GM19328 (cell line): ENCODE data around the gene VGLL4.

Source experiments
- ATAC-seq: cut with Tn5 transposase; IDR thresholded peaks from one replicate; pipeline ENCODE4 v1.9.1; 2021; ENCODE audit warnings: mild to moderate bottlenecking, moderate library complexity; ENCODE audit not compliant: unreplicated experiment

VGLL4 gene

DNA sequence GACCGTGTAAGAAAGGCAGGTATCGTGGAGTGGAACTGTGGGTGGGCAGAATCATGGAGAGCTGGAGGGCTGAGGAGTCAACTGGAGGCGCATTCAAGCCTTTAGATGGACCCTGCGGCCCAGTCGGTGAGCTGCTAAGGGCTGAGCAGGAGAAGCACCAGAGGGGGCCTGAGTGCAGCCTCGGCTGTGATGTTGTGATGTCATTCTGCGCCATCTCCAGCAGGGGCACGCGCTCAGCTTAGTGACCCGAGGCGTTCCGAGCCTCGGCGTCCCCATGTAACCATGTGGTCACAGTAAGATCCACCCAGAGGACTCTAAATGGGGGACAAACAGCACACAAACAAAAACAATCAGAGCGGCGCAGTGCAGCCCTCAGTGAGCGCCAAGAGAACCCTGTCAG is 76.8 kb downstream of the VGLL4 start:
- ATAC-seq: no peak

DNA sequence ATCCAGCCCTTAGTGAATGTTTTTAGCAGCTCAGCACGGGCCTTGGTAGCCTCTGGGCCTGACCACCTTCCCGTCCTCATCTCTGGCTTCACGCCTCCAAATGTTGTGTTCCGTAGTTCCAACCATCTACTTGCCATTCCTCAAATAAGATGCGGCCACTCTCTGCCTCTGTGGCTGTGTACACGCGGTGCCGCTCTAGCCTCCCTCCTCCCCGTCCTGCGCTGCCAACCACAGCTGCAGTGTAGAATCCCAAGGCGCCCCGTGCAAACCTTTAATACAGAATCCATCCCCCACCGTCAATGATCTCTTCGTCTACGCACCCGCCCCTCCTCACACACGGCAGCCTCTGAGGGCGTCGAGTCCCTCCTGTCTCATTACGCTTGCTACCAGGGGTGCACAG is 77.2 kb downstream of the VGLL4 start:
- ATAC-seq: no peak

DNA sequence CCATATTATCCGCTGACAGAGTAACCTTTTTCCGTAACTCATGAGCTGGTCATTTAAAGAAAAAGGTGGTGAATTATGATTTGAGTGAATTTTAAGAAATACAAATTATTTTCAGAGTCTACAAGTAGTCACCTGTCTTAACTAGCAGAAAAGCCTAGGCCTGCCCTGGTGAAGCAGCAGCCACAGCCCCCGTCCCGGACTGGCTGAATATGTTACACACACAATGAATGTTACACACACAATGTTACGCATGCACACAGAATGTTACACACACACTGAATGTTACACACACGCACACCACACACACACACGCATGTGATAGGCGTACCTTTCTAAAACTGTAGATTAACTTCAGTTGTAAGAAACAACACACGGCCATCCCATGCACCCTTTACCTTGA is 77.8 kb downstream of the VGLL4 start:
- no peak for ATAC-seq

DNA sequence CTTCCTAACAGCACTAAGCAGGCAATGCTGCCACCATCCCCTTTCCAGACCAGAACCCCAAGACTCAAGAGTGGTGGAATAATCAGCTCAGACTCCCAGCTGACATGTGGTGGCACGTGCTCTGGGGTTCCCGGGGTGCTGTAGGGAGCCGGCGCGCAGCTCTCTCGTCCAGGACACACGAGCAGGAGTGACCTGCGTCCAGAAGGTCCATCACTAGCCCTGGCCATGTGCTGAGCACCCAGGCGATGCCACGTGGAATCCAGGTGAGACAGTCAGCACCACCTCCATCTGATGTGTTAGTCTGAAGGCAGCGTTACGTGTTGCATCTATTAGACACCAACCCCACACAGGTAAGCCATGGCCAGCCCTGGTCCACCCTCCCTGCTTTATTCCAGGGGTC is 78.2 kb downstream of the VGLL4 start:
- no peak for ATAC-seq

DNA sequence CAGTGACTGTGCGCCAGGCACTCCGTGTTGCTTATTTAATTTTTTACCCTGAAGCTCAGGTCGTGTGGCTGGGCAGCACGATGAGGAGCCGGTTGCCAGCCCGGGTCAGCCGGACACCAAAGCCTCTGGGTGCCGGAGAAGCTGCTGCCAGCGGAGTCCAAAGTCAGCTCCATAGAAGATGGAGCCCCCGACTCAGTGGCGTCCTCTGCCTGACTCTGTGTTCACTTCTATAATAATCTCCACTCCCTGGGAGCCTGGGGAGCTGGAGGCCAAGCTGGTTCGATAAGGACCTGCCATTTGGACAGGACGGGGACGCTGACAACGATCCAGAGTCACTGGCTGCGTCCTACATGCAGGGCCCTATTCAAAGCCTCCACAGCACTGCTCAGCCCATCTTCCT is 78.6 kb downstream of the VGLL4 start:
- ATAC-seq: no peak

DNA sequence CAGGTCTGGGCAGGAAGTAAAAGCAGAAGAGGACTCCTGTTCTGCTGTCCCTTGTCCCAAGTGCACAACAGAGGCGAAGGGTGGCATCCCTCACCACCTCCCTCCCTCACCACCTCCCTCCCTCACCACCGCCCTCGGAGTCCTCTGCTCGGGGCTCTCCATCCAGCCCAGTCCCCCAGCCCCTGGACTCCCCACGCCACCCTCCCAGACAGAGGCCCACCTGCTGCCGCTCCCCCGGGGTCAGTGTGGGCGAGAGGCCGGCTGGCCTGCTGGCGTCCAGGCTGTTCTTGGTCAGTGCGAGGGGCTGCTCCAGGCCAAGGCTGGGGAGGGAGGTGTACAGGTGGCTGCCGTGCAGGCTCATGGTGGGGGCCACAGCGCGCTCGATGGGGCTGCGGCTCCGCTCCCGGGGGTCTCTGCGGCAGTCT is 79.1 kb downstream of the VGLL4 start:
- ATAC-seq: no peak

DNA sequence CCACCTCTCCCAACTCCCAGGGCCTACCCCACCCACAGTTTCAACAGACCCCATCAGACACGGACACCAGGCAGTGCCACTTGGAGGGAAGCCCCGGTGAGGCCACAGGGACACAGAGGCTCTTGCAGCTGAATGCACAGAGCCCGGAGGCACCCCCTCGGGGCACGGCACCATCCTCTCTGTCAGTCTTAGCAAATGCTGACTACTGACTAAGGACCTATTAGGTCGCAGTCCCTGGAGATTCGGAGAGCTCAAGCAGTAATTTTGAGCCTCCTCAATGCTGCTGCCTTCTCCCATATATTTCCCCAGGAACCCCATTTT is 79.9 kb downstream of the VGLL4 start:
- ATAC-seq: no peak

DNA sequence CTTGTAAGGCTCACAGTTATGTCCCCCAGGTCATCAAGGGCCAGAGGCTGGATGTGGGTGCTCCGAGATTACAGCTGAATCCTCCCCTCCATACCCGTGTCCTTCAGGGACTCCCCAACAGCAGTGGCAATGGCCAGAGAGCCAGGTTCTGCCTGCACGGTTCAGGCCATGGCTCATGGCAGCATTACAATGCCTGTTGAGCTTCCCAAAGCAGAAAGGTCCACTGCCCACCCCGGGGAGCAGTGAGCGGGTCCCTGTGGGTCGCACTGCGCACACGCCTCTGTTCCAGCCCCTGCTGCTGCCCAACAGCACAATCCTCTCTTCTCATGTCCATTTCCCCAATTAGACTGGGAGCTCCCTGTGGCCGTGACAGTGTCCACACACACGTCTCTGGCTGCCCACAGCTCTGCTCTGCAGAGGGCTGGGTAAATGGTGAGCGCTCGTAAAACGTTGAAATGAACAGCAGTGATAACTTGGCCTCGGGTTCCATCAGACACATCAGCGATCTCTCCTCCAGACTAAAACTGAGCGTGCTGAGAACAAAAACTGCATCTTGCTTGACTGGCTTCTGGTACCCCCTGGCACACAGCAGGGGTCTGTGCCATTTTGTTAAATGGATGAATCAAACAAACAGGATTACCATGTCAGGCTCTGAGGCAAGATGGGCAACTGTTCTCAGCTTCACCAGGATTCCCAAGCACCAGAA is 80.4 kb downstream of the VGLL4 start:
- ATAC-seq: no peak

DNA sequence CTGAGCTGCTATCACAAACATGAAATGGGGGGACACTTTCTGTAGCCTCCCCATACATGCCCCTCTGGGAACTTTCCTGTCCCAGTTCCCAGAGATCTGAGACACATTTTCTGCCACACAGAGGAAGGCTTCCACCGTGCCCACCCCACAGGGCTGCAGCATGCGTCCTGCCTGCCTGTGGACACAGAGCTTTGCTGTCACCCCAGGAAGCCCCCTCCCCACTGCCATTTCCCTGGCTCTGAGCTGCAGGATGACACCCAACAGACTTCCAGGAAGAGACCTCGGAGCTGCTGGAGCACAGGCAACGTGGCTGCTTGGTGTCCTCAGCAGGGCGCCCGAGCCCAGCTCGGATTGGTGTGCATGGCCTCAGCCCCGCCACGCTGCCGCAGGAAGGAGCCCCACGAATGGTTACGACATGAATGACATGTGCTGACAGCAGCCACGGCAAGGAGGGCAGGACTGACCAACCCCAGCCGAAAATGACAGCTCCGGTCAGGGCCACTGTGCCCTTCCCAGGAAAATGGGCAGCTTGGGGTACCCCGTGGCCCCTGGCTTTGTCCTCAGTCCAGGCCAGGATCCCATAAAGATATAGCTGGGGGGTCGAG is 81.3 kb downstream of the VGLL4 start:
- no peak for ATAC-seq

DNA sequence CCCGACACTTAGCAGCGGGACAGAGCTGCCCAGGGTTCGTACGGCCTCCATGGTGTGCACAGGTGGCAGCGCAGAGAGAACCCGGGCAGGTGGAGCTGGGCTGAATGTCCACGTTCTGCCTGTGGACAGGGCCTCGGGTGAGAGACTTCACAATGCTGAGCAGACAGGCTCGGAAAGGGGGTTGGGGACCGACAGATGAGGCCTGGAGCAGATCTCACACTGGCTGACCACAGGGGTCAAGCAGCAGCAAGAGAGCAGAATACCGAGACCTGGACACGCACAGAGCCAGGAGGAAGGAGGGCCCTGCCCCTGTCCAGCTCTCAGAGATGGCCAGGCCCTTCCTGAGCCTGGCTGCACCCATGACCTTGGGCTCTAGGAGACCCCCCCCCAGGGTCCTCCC is 83.0 kb downstream of the VGLL4 start:
- ATAC-seq: no peak

DNA sequence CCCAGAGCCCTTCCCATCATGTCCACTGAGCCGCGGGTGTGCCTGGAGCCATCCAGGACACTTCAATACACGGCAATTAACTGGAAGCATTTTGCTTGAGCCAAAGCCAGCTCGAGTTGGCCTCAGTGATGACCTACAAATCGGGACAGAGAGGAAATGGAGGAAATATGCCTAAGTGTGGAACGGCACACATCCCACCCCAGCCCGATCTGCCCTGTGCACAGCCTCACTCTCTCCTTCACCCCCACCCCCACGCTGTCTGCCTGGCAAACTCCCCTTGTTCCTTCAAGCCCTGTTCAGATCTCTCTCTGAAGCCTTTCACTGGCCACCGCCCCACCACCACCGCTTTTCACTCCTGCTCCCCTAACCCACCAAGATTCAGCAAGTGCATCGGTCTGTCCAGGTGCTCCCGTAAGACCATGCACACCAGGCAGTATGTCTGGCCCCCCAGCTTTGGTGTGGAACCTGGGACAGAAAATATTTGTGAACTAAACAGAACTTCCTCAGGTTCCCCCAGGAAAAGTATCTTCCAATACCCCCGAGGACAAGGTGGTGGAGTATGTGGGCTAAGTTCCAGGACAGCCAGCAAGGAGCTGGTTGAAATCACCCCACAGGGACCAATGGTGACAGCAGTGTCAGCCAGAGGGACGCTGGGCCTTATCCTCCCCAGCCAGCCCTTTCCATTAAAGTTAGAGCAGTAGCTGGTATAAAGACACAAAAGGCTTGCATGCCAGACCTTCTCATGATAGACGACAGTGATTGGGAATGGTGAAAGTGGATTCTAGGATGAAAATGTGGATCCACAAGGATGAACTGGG is 83.7 kb downstream of the VGLL4 start:
- ATAC-seq: no peak

DNA sequence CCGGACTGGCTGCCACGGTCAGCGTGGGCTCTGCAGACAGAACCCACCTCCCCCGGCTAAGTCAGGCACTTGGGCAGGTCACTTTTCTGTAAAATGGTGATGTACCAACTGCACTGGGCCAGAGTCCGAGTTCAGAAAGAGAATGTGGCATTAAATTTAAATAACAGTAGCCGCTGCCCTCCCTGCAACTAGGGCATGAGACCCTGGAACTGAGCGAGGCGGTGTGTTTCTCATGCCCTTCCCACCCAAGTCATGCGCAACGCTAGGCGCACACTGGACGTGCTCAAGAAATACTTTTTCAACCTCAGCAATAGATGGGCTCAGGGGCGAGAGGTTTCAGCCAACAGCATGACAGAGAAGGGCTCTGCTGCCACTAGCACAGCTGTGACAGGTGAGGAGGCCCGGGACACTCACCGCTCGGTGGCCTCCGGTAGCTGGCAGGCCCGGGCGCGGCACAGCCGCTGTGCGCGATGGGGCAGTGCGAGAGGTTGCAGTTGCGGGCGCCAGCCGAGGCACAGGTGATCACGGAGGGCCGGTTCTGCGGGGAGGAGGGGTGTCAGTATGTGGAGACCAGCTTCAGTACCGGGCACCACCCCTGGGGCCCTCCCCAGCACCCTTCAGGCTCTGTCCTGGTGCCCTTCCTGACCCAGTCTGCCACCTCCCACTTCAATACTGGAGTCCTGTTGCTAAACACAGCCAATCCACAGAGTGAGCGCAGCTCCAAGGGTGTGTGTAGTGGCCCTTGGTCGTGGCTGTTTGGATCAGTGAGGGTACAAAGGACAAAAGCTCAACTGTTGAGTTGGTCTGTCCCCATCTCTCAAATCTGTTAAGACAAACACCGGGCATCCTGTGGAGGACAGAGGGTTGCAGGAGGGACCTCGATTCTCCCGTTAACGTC is 84.5 kb downstream of the VGLL4 start:
- no peak for ATAC-seq

DNA sequence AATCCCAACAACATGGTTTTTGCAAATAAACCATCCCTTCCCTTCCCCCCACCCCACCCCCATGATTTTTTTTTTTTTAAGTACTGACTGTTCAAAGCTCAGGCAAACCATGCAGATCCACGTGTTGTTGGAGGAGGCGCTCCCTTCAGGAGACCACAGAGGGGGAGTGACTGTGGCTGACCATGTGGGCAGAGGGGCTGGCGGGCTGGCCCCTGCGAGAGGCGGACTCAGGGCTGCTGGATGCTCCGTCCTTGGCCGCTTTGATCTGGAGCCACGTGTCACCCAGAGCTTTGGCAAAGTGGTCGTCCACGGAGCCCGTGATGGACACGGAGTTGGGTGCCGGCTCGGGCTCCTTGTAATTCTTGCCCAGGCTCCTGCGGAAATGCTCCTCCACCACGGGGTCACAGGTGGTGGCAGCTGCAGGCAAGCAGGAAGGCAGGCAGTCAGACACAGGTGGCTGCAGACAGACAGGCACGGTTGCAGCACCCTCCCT is 85.3 kb downstream of the VGLL4 start:
- ATAC-seq: no peak

DNA sequence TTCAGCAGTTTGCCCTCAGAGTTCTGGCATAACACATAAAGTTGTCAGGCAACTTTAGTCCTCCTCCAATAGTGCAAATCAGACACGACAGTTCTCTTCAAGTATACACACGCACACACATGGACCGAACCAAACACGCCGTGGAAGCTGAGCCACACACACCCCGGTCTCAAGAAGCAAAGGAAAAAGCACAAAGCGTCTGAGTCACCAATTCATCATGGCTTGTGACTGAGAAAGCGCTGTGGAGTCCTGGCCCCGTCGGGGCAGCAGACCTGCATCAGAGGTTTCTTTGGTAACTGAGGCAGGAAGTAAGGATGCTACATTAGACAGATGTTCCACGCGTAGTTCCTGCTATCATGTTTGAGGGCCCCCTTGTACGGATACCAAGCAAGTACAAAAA is 85.7 kb downstream of the VGLL4 start:
- no peak for ATAC-seq

DNA sequence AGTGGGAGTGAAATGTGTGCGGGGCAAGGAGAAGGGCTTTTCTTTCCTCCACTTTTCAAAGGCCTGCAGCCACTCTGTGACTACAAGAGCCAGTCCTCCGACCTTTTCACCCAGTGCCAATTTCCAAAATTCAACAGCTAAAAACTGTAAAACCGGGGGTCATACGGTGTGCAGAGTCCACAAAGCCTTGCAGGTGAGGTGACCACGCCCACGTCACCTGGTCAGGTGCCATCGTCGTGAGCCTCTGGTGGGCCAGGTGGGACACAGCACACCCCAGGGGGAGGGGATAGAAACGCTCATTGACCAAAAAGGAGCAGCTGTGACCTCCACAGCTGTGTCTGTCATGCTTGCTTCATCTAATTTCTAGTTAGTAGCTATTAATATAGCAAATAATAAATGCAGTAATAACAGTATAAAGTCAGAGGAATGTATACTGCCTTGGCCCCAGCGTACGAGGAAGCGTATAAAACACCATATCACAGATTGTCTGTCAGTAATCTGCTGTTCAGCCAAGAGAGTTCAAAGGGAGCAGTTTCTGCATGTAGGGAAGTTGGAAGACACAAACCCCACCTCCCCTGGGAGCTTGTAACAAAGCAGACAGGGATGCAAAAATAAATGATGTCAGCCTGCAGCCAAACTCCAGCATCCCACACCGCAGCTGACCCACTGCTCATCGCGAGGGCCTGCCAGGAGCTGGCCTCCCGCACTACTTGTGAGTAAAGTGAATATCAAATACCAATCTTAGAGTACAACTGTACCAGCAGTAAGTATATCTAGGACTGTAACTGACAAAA is 86.7 kb downstream of the VGLL4 start:
- ATAC-seq: no peak

DNA sequence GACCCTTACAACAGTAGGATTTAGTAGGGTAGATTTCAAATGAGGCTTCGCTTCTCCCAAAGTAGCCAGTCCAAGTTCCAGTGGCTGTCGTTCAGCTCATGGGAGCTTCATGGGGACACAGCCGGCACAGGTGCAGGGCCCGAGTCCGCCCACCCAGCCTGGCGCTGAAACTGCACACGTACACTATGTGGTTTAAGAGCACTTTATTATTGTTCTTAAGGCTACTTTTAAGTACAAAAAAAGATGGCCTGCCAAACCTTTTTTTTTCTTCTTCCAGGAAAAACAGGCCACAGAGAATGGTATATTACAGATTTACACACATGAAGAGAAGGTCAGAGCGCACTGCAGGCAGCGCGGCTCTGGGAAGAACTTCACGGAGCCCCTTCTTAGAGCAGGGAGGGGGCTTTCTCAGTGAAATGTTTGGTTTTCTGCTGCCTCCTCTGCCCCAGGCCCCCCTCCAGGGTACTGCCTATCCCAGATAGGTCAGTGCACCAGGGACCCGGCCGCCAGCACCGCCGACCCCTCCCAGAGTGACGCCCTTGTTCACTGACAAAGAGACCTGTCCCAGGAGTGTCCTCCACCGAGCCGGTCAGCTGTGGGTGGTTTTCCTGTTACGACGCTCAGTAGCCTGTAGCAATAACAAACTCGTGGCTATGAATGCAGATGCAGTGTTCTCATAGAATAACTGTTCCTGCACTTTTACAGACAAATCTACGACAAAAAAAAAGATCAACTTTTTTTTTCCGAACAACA is 87.7 kb downstream of the VGLL4 start:
- no peak for ATAC-seq

DNA sequence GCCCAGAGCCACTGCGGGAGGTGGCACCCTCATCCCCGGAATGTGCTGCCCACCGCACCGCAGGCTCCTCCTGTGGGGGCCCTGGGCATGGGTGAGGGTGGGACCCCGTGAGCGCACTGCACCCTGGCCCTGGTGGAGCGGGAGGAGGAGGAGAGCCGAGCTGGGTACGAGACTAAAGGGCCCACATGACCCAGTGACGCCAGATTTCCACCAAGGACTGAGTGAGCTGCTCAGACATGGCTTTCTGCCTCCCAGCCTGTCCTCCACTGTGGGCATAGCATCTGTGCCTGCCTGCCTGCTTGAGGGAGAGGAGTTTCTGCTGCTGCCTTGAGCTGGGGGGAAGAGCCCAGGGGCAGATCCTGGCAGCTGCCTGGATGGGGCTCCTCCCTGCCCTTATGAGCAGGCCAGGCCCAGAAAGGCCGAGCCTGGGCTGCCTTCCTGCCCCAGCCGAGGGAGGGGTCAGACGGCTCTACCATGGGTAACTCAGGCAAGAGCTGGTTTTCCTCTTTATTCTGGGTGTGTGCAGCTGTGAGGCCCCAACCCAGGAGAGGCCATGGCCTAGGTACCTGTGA is 88.4 kb downstream of the VGLL4 start:
- ATAC-seq: no peak

DNA sequence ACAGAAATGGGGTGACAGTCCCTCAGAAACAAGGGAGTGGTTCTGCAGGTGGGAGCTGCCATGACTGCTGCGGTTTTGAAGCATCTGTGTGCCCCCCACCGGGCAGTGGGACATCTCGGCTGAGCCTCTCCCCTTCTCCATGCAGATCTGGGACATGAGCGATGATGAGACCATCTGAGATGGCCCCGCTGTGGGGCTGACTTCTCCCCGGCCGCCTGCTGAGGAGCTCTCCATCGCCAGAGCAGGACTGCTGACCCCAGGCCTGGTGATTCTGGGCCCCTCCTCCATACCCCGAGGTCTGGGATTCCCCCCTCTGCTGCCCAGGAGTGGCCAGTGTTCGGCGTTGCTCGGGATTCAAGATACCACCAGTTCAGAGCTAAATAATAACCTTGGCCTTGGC is 89.0 kb downstream of the VGLL4 start:
- ATAC-seq: no peak

DNA sequence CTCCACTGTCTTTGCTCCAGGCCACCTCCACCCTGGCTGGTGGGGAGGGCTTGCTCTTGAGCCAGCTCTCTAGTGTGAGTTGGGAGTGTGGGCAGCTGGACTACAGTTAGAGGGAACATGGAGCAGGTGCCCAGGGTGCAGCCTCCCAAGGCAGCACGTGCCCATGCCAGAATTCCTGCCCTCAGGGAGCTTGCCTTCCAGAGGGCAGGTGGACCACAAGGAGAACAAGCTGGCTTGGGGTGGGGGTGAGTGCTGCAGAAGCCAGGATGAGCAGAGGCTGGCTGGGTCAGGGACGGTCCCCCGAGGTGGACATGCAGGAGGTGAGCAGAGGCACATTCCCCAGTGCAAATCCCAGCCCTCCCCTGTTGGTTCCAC is 89.5 kb downstream of the VGLL4 start:
- ATAC-seq: no peak
